Measurements from ENCODE around the gene OR14A16.

The OR14A16 gene

GRCh38 chr1:247824023-247824422 lies at the start of gene OR14A16:
TSS of gene OR14A16 (minus strand) at chr1:247824119. CDS start at chr1:247815729, 8,390 bp downstream.
- no peak within 1 kb of the TSS for H3K4me3 ChIP-seq (ENCODE audit: low read depth, low read length)

GRCh38 chr1:247865416-247865815 lies 41.5 kb upstream of the OR14A16 start:
- H3K4me3 ChIP-seq (ENCODE audit: low read depth, low read length): no peak overlapping the region

GRCh38 chr1:247864644-247865043 lies 40.7 kb upstream of the OR14A16 start:
- H3K4me3 ChIP-seq (ENCODE audit: low read depth, low read length): no peak overlapping the region

GRCh38 chr1:247862756-247863155 lies 38.8 kb upstream of the OR14A16 start:
- no peak overlapping the region for H3K4me3 ChIP-seq (ENCODE audit: low read depth, low read length)

- H3K4me3 ChIP-seq (ENCODE audit: low read depth, low read length): peak overlapping the region; percentile 55
Observed at GRCh38 chr1:247857985-247858619, 34.2 kb upstream of the OR14A16 start.

GRCh38 chr1:247857069-247857984 lies 33.4 kb upstream of the OR14A16 start, which contains the start of gene TRIM58:
TSS of gene TRIM58 (plus strand) at chr1:247857187. CDS start at chr1:247857247, 60 bp downstream.
- peak within 1 kb of the TSS; percentile 55 for H3K4me3 ChIP-seq (ENCODE audit: low read depth, low read length)

GRCh38 chr1:247855911-247856310 lies 32.0 kb upstream of the OR14A16 start:
- H3K4me3 ChIP-seq (ENCODE audit: low read depth, low read length): no peak overlapping the region

- H3K4me3 ChIP-seq (ENCODE audit: low read depth, low read length): no peak overlapping the region
Observed at GRCh38 chr1:247854899-247855545, 31.1 kb upstream of the OR14A16 start.

- no peak overlapping the region for H3K4me3 ChIP-seq (ENCODE audit: low read depth, low read length)
Observed at GRCh38 chr1:247849616-247850015, 25.7 kb upstream of the OR14A16 start.

- no peak overlapping the region for H3K4me3 ChIP-seq (ENCODE audit: low read depth, low read length)
Observed at GRCh38 chr1:247848346-247848745, 24.4 kb upstream of the OR14A16 start.

GRCh38 chr1:247845693-247846017 lies 21.7 kb upstream of the OR14A16 start:
- no peak overlapping the region for H3K4me3 ChIP-seq (ENCODE audit: low read depth, low read length)

- no peak overlapping the region for H3K4me3 ChIP-seq (ENCODE audit: low read depth, low read length)
Observed at GRCh38 chr1:247845011-247845692, 21.2 kb upstream of the OR14A16 start.

- no peak overlapping the region for H3K4me3 ChIP-seq (ENCODE audit: low read depth, low read length)
Observed at GRCh38 chr1:247843411-247843810, 19.5 kb upstream of the OR14A16 start.

GRCh38 chr1:247841796-247842195 lies 17.9 kb upstream of the OR14A16 start, which contains the start of gene OR11L1:
TSS of gene OR11L1 (minus strand) at chr1:247841896. CDS start at chr1:247841896, 0 bp downstream.
- no peak within 1 kb of the TSS for H3K4me3 ChIP-seq (ENCODE audit: low read depth, low read length)

GRCh38 chr1:247840818-247841217 lies 16.9 kb upstream of the OR14A16 start:
- no peak overlapping the region for H3K4me3 ChIP-seq (ENCODE audit: low read depth, low read length)

GRCh38 chr1:247833601-247834000 lies 9.7 kb upstream of the OR14A16 start:
- H3K4me3 ChIP-seq (ENCODE audit: low read depth, low read length): no peak overlapping the region

- no peak overlapping the region for H3K4me3 ChIP-seq (ENCODE audit: low read depth, low read length)
Observed at GRCh38 chr1:247829656-247830055, 5.7 kb upstream of the OR14A16 start.

- no peak overlapping the region for H3K4me3 ChIP-seq (ENCODE audit: low read depth, low read length)
Observed at GRCh38 chr1:247825362-247825761, 1.4 kb upstream of the OR14A16 start.

- no peak overlapping the region for H3K4me3 ChIP-seq (ENCODE audit: low read depth, low read length)
Observed at GRCh38 chr1:247822060-247822459, 1.9 kb downstream of the OR14A16 start.

GRCh38 chr1:247812637-247813036 lies 11.3 kb downstream of the OR14A16 start:
- H3K4me3 ChIP-seq (ENCODE audit: low read depth, low read length): no peak overlapping the region

- no peak overlapping the region for H3K4me3 ChIP-seq (ENCODE audit: low read depth, low read length)
Observed at GRCh38 chr1:247797518-247797917, 26.4 kb downstream of the OR14A16 start.

Measured in iPS-11a (cell line).